Lung microvascular endothelial cell (primary cell): ENCODE data around the gene MT1B. TPM values are rescaled to one million over a fixed set of nuclear protein-coding genes. Genes with fewer than 3 reads are reported as not detected.

Experiments used
- DNase-seq, 2 donors: peaks; one replicate each; pipeline versions ENCODE4 v3.0.0 to v3.0.0-alpha.2; 2010; ENCODE audit warnings: low read depth in 2 of 2
- total RNA-seq: library from RNA; depleted of rRNA; stranded (reverse); fragments of >200 nt; gene quantifications from 2 replicates; pipeline ENCODE4 v1.2.1, GENCODE V29; 2014

MT1B gene
- total RNA-seq, 1 donor from 2014 or later = not detected

- DNase-seq = no peak
These were observed 33.4 kb downstream of the MT1B start for GRCh38 chr16:56684926-56685590.

GRCh38 chr16:56686758-56687157 lies 35.1 kb downstream of the MT1B start:
- no peak for DNase-seq

GRCh38 chr16:56688762-56689161 lies 37.1 kb downstream of the MT1B start:
- no peak for DNase-seq

GRCh38 chr16:56689171-56689570 lies 37.5 kb downstream of the MT1B start:
- peak in 1 of 2 donors; percentile 18 for DNase-seq

- DNase-seq = no peak
These were observed 38.9 kb downstream of the MT1B start for GRCh38 chr16:56690420-56691122.

GRCh38 chr16:56691885-56692284 lies 40.2 kb downstream of the MT1B start:
- DNase-seq = no peak

- no peak for DNase-seq
These were observed 43.6 kb downstream of the MT1B start for GRCh38 chr16:56695246-56695645.

GRCh38 chr16:56697456-56698155 lies 45.9 kb downstream of the MT1B start:
- no peak for DNase-seq

GRCh38 chr16:56700195-56700594 lies 48.5 kb downstream of the MT1B start:
- DNase-seq = no peak

- no peak for DNase-seq
These were observed 48.9 kb downstream of the MT1B start for GRCh38 chr16:56700631-56701030.

- no peak for DNase-seq
These were observed 49.8 kb downstream of the MT1B start for GRCh38 chr16:56701534-56701933.

Other genes with a start within 250 kb of the MT1B start
- 219 and 401 TPM in 2 replicates for gene AMFR, start 226.3 kb upstream of the MT1B start, total RNA-seq
- gene NUDT21, start 200.6 kb upstream of the MT1B start, total RNA-seq = 57.5 and 65.3 TPM in 2 replicates
- gene OGFOD1, start 200.3 kb upstream of the MT1B start, total RNA-seq = 23.3 and 25.2 TPM in 2 replicates
- 29.0 and 37.7 TPM in 2 replicates for gene BBS2, start 131.9 kb upstream of the MT1B start, total RNA-seq
- not detected in 2 replicates for gene MT4, start 86.8 kb upstream of the MT1B start, total RNA-seq
- not detected in 2 replicates for gene MT3, start 62.4 kb upstream of the MT1B start, total RNA-seq
- 44.2 and 72.8 TPM in 2 replicates for gene MT2A, start 43.3 kb upstream of the MT1B start, total RNA-seq
- gene MT1E, start 26.1 kb upstream of the MT1B start, total RNA-seq = 30.2 and 176 TPM in 2 replicates
- 0.99 and 3.5 TPM in 2 replicates for gene MT1M, start 19.2 kb upstream of the MT1B start, total RNA-seq
- 0.79 and 2.4 TPM in 2 replicates for gene MT1A, start 13.2 kb upstream of the MT1B start, total RNA-seq
- gene MT1F, start 6.1 kb downstream of the MT1B start, total RNA-seq = 0.20 and 1.3 TPM in 2 replicates
- not detected in 2 replicates for gene MT1G, start 16.2 kb downstream of the MT1B start, total RNA-seq
- gene MT1H, start 17.9 kb downstream of the MT1B start, total RNA-seq = not detected in 2 replicates
- 13.3 and 19.2 TPM in 2 replicates for gene MT1X, start 30.6 kb downstream of the MT1B start, total RNA-seq
- gene NUP93, start 78.2 kb downstream of the MT1B start, total RNA-seq = 50.2 and 58.6 TPM in 2 replicates
- gene SLC12A3, start 213.3 kb downstream of the MT1B start, total RNA-seq = not detected in 2 replicates